Suprapubic skin (tissue), 4 donors: Measurements from ENCODE around the gene KRT8.

Source experiments
- CTCF ChIP-seq, 2 donors: fragments of 200-600 bp in 1 of 2; fragments of 450-650 bp in 1 of 2; sonication (generic) in 1 of 2; IDR thresholded peaks; one replicate each; pipeline ENCODE4 v1.5.1; 2016 to 2019; ENCODE audit warnings: antibody characterized with exemption in 2 of 2, mild to moderate bottlenecking in 1 of 2, moderate library complexity in 1 of 2
- EP300 ChIP-seq: sonication (generic); formaldehyde crosslinking; IDR thresholded peaks from one replicate; pipeline ENCODE4 v1.6.1; 2017; ENCODE audit warnings: antibody characterized with exemption
- POLR2A ChIP-seq, 2 donors: fragments of 450-650 bp; IDR thresholded peaks; one replicate each; pipeline ENCODE4 v1.6.1; 2017; ENCODE audit warnings: antibody characterized with exemption in 2 of 2, mild to moderate bottlenecking in 2 of 2, moderate library complexity in 2 of 2
- POLR2AphosphoS5 ChIP-seq, 3 donors: sonication (generic); formaldehyde crosslinking; IDR thresholded peaks; one replicate each; pipeline ENCODE4 v1.6.1; 2017; ENCODE audit warnings: antibody characterized with exemption in 3 of 3

DNA sequence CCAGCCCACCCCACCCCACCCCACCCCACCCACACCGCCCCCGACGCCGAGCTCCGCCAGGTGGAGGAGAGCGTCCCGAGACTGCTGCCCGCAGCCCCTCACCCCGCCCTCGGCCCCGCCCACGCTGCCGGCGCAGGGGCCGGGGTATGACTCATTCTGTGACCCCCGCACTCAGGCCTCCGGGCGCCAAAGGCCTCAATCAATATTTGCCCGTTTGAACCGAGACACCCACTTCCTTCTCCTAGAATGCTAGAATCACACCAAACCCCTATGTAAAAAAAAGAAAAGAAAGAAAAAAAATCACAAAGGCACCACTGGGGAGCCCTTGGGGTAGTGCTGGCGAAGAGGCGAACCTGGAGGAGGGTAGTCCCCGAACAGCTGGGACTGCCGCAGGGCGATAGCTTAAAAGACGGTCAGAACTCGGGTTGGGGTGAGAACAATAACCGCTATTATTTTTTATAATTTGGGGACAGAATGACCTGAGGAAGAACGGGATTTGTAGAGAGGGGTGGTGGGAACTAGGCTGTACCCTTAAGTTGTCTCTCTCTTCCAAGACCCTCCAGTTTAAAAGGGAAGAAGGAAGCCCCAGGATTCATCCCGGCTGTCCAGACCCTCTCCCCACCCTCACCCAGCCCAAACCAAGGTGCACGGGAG is 894 bp downstream of the KRT8 start:
- TF ChIP-seq CTCF (IDR thresholded peaks at IDR 0.05) (no peak), EP300 (no peak), POLR2AphosphoS5 (IDR thresholded peaks at IDR 0.05) (no peak), POLR2A (IDR thresholded peaks at IDR 0.05) (no peak)
